HuH-7.5 (cell line): ENCODE data around the gene HSPB3.
A peak's percentile ranks its signal among the peaks of the same experiment; 100 is the strongest.
"Not testable (repeated sequence)": the region's sequence is repeated elsewhere in the genome, so short reads cannot be mapped to it uniquely, and the experiment has no call there.

ENCODE experiments used
- DNase-seq: peaks from one replicate; pipeline ENCODE4 v3.0.0; 2011; ENCODE audit warnings: low spot score

HSPB3 gene

GRCh38 chr5:54457094-54457862, 1.8 kb downstream of the HSPB3 start:
- peak; percentile 41 for DNase-seq

GRCh38 chr5:54458221-54458620, 2.7 kb downstream of the HSPB3 start:
- DNase-seq: no peak

- no peak for DNase-seq
Observed at GRCh38 chr5:54460181-54460919, 4.9 kb downstream of the HSPB3 start.

- DNase-seq: no peak
Observed at GRCh38 chr5:54462281-54462680, 6.8 kb downstream of the HSPB3 start.

- DNase-seq: no peak
Observed at GRCh38 chr5:54463713-54464112, 8.2 kb downstream of the HSPB3 start.

- no peak for DNase-seq
Observed at GRCh38 chr5:54469622-54470021, 14.1 kb downstream of the HSPB3 start.

GRCh38 chr5:54470128-54470527, 14.6 kb downstream of the HSPB3 start:
- no peak for DNase-seq

- DNase-seq: no peak
Observed at GRCh38 chr5:54470677-54471076, 15.2 kb downstream of the HSPB3 start.

GRCh38 chr5:54471398-54471797, 15.9 kb downstream of the HSPB3 start:
- DNase-seq: no peak

- DNase-seq: no peak
Observed at GRCh38 chr5:54476682-54477081, 21.2 kb downstream of the HSPB3 start.

- DNase-seq: no peak
Observed at GRCh38 chr5:54477941-54478478, 22.5 kb downstream of the HSPB3 start.

- no peak for DNase-seq
Observed at GRCh38 chr5:54480296-54480695, 24.8 kb downstream of the HSPB3 start.

GRCh38 chr5:54484219-54484894, 28.9 kb downstream of the HSPB3 start:
- DNase-seq: no peak

- DNase-seq: not testable (repeated sequence)
Observed at GRCh38 chr5:54485659-54486058, 30.2 kb downstream of the HSPB3 start.

- not testable (repeated sequence) for DNase-seq
Observed at GRCh38 chr5:54489648-54489979, 34.1 kb downstream of the HSPB3 start.

- no peak for DNase-seq
Observed at GRCh38 chr5:54491326-54491725, 35.8 kb downstream of the HSPB3 start.

- DNase-seq: no peak
Observed at GRCh38 chr5:54492178-54492577, 36.7 kb downstream of the HSPB3 start.

- no peak for DNase-seq
Observed at GRCh38 chr5:54495027-54495426, 39.5 kb downstream of the HSPB3 start.
